GM19351 (cell line): ENCODE data around the gene MTA2.
"Not testable (repeated sequence)": the region's sequence is repeated elsewhere in the genome, so short reads cannot be mapped to it uniquely, and the experiment has no call there.

Source experiments
- ATAC-seq: cut with Tn5 transposase; IDR thresholded peaks from one replicate; pipeline ENCODE4 v1.9.1; 2021; ENCODE audit warnings: mild to moderate bottlenecking, moderate library complexity; ENCODE audit not compliant: unreplicated experiment

The MTA2 gene

DNA sequence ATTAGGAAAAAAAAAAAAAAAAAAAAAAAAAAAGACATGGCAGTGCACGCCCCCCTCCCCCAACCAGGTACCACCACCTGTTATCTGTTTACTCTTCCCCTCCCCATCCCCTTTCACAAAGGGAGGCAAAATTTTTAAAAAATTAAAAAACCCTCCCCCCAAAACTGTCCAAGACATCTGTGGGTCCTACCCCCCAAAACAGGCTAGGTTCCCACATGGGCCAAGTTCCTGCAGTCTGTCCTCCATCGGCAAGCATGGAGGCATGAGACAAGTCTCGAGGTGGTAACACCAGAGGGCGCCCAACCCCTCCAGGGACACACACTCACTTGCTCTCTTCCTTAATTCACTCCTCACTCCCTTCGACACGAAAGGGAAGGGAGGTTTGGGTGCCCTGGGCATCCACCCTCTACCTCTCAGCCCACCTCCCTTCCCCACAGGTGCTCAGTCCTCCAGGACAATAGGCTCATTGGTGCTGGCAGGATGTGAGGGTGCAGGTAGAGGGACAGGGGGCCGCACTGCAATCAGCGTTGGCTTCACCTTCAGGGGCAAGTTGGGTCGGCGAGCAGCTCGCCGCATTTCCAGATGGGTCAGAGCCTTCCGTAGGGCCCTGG is 8.1 kb downstream of the MTA2 start:
- ATAC-seq: no peak

DNA sequence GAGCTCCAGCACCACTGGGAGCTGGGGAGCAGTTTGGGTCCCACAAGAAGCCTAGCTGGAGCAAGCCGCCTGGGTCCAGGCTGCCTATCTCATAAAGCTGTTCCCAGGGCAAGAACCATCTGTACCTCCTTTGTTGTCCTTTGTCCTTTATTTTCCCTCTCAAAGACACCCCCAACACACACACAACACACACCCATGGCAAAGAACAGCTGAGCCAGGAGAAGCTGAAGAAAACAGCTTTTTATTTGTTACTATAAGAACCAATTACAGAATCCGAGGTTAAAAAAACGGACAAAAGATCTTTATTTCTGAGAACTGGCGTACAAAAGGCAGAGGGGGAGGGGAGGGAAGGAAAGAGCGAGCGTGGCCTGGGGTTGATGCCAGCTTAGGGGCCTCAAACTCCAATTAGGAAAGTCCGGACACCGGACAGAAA is 8.7 kb downstream of the MTA2 start:
- ATAC-seq: no peak

DNA sequence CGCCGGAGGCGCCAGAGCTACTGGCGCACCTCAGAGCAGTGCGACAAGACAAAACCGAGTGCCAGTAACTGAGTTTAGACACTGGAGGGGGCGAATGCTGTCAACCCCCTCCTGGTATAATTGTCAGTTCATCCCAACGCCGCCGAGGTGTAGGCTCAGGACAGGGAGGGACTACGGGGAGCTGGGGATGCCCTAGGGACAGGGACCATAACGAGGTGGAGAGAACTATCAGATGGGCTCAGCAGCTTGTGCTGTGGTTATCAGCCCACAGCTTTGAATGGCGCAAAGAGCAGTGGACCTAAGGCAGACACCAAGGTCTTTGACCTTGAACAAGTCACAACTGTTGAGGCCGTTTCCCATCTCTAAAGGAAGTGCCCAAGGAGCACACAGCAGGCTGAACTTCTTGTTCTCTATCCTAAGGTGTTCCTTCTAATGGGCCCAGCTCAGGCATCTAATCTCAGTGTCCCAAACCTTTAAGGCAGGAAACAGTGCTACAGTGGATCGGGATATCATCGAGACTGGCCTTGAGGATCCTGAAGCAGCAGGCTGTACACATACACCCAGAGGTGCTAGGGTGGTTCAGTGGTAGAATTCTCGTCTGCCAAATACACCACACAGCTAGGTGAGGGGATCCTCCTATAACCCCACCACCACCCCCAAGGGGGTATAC is 9.4 kb downstream of the MTA2 start:
- ATAC-seq: peak; percentile 5

DNA sequence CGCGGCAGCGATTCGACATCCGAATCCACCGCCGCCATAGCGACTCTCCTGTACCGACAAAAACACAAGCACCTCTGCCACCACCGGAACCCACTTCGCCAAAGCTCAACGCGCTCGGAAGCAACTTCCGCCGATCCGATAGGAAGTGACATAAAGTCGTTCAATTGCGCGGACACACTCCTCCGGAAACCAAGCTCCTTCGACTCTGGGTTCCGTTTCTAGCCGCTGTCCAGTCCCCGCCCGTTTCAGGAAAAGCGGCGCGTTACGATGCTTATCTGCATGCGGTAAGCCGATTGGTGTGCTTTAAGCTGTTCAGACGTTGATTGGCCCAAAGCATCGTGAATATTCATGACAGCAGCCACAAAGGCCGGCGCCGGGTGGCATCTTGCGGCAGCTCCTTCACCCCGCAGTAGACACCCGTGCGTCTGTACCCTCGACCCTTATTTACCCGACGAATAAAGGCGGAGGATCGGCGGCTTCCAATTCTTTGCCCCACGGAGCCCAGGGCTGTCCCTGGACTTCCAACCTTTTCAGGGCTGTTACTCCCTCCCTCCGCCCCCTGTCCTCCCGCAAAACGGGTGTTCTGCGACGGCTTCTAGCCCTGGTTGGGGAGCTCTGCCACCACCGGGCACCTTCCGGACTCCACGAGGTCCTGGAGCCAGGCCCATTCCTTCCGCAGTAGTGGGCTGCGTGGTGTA is 10.1 kb downstream of the MTA2 start, which contains the start of gene TUT1:
Gene TUT1 (minus strand): TSS at position 76 of the 698 bp plus-strand sequence. CDS start 38 bp downstream, at position 38.
- ATAC-seq: peak; percentile 86

DNA sequence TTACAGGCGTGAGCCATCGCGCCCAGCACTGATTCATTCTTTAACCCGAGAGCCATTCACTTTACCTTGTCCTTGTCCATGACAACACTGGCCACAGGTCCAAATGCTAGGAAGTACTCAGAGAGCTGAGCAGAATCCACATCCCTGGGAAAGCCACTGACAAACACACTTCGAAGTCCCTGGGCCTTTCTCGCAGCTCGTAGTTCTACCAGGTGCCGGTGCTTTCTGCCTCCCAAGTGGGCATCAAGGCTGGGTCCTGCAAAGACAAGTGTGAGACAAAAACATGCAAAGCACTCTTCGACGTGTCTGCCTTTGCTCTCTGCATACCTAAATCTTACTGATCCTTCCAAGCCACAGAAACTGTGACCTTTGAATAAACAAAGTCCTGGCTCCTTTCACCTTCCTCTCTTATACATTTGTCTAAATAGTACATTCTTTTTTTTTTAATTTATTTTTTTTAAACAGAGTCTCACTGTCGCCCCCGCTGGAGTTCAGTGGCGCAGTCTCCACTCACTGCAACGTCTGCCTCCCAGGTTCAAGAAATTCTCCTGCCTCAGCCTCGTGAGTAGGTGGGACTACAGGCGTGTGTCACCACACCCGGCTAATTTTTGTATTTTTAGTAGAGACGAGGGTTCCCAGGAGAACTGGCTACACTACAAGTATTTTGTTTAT is 12.6 kb downstream of the MTA2 start:
- no peak for ATAC-seq

GRCh38 chr11:62585356-62585755 is 16.3 kb downstream of the MTA2 start:
- not testable (repeated sequence) for ATAC-seq

- not testable (repeated sequence) for ATAC-seq
Observed at GRCh38 chr11:62581735-62582134, 19.9 kb downstream of the MTA2 start.

DNA sequence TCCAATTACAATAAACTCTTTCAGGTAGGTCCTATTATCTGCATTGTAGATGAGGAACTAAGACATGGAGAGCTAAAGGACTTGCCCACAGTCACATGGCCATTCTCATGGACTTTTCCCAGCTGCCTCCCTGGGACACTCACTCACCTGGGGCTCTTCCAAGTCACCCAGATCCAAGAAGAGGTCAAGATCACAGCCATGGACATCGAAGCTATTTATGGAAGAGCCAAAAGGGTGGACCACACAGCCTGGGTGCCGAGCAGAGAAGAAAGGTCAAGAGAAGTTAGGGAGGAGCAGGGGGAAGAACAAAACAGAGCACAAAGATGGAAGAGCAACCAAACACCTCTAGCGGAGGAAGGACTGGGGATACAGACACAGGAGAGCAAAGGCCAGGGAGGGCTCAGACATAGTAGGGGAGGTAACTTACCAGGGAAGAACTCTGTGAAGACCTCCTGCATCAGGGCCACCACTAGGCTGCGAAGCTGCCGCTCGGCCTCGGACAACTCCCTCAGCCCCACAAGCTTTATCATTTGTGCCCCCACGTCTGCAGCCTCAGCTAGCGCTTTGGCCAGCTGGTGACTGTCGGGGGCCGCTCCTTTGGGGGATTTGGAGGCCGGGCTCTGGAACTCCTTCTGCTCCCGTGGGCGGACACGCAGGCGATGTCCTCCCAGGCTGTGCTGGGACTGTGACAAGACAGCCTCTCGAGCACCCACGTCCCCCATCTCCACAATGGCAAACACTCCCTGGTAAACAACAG is 20.5 kb downstream of the MTA2 start:
- no peak for ATAC-seq

DNA sequence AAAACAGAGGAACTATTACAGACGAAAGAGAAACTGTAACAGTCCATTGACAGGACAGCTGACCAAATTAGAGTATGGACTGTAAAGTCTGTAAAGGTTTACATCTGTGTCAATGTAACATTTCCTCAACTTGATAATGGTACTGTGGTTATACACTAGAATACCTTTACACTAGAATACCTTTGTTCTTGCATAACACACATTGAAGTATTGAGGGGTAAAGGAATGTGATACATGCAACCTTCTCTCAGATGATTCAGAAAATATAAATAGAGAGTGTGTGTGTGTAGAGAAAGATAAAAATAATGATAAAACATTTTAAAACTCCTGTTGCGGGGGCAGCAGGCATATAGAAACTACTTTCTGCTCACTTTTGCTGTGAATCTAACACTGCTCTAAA is 22.4 kb downstream of the MTA2 start:
- ATAC-seq: no peak

DNA sequence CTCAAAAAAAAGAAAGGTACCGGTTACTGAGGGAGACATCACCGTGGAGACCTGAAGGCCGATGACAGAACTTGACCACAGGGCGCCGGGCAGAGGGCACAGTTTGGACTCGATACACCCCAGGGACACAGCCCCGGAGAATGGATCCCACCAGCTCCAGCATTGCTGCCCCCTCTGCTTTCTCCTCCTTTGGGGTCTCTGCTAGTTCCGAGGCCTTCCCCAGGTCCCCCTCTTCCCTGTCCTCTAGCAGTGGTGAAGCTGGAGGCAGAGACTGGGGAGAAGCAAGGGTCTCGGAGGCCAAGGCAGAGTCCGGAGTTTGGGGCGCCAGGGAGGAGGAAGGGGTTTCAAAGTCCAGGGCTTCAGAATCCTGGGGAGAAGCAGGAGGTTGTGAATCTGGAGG is 23.1 kb downstream of the MTA2 start:
- ATAC-seq: no peak

DNA sequence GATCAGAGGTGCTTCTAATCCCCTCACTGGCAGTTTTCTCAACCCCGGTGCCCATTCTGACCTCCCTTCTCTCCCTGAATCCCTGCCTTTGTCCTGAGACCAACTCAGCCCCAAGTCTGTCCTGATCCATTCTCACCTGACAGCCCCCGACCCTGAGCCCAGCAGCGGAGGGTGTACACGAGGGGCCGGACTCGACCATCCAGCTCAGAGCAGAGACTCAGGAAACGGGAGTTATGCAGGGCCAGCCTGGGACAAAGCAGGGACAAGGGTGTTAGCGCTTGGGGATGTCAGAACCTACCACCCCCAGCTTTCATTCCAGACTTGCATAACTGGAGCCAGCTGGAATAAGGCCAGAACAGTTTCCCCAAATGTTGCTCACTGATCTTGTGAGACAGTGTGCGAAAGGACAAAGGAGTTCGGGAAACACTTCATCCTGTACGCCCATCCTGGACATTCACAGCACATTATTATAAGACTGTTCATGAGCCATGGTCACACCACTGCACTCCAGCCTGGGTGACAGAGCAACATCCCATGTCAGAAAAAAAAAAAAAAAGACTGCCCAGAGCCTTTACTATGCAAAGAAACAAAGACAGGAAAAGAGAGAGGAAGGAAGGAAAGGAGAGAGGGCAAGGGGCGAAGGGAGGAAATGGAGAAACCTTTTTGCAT is 24.5 kb downstream of the MTA2 start:
- no peak for ATAC-seq

GRCh38 chr11:62575837-62576236 is 25.8 kb downstream of the MTA2 start:
- ATAC-seq: no peak

- ATAC-seq: no peak
Observed at GRCh38 chr11:62575156-62575555, 26.5 kb downstream of the MTA2 start.

GRCh38 chr11:62574363-62575071 is 27.1 kb downstream of the MTA2 start:
- peak; percentile 19 for ATAC-seq

DNA sequence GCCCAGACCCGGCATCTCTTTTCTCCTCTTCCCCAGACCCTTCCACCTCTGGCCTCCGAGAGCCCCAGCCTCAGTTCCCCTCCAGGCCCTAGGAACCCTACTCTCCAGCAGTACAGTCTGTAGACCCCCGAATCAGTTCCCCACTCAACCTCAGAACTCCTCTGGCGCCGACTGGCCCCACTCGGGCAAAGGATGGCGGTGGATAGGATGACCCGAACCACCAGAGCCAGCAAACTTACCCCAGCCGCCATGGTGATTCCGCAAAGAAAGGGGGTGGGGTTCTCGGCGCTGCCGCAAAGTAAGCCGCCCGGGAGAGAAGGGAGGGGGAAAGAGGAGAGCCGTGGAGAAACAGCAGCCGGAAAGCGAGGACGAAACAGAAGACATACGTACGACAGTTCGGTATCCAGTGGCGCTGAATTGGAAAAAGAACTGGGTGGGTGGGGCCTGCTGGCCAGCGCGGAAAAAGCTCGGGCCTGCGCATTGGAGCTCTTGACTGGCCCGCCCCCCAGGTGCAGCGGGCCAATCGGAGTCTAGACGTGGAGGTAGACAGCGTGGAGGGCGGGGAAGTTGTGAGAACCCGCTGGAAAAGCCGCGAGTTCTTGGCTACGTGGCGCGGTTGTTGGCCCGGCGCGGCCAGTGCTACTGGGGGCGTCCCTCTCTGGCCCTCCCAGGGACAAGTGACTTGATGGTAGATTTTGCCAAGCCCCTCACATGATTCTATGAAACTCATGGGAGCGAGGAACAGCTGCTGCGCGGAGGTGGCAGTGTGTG is 27.9 kb downstream of the MTA2 start, which contains the start of gene EEF1G:
Gene EEF1G (minus strand): TSS at position 300 of the 771 bp plus-strand sequence. CDS start 49 bp downstream, at position 251.
- peak; percentile 84 for ATAC-seq

DNA sequence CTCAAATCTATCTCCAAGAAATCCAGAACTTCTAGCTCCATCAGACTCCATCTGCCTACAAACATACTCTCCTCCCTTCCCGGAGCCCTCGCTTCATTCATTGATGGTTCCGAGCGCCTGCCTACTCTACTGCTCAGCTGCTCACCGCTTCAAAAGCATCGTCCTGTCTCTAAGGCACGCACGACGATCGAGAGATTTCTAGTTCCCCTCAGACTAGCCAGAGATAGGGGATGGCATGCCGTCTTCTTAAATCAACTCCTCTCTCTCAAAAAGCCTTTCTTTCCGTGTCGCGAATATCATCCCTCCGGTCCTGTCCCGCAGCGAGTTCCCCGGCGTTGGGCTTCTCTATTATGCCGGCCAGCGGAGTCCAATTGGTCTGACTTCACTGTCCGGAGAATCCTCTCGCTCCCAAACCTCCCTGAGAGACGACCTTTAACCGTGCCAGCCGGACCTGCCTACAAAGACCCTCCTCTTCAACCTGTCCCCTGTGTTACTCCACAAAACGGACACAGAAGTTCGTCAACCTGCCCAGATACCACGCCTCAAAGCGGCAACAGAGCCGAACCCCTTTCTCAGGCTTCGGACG is 28.6 kb downstream of the MTA2 start:
- no peak for ATAC-seq

DNA sequence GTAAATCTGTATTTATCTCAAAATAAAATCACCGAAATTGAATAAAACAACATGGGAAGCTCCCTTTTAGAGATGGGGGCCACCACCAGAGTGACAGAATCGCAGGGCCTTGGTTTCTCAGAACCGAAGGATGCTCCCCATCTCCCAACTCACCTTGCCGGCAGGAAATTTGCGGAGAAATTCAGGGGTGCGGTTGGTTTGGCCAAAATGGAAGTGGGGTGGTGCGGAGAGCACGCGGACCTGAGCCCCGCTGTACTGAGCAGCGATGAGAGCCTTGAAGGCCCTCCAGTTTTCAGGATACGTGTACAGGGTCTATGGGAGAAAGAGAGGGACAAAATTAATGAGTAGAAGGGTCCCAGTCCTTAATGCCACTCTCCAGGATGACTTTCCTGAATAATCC is 29.2 kb downstream of the MTA2 start:
- ATAC-seq: no peak

DNA sequence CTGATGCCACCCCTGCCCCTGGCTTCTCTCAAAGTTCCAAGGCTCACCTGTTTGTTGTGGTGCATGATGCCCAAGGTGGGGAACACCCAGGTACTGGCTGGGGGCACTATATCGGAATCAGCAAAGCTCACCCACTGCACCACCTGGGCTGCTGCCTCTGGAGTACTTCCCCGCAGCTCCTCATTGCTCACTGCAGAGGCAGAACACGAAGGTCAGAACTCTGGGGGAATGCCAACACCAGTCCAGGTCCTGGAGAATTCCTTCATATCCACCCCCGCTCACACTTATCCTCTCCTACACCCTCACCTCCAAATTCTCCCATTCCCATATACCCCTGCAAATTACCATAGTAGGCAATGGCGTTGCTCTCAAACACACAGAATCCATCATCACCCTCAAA is 30.2 kb downstream of the MTA2 start:
- not testable (repeated sequence) for ATAC-seq
